SK-N-SH (cell line): ENCODE measurements around the gene RABEP2. TPM values are rescaled to one million over a fixed set of nuclear protein-coding genes. Genes with fewer than 3 reads are reported as not detected.

Experiments used
- CTCF ChIA-PET: fragments of 300-600, 350-600 bp; formaldehyde crosslinking; extraction: SDS; loops from one replicate; lab custom pipeline; 2021; lab: Yijun Ruan, JAX
- POLR2A ChIA-PET: fragments of 350-600 bp; sonication (Branson Sonifier 250); formaldehyde crosslinking; extraction: SDS; loops from one replicate; lab custom pipeline; 2020; ENCODE audit warnings: antibody characterized with exemption, inconsistent platforms; lab: Yijun Ruan, JAX
- DNase-seq: peaks from one replicate; pipeline ENCODE4 v3.0.0; 2012
- H2AFZ ChIP-seq: fragments of 200-600 bp; sonication (generic); 2 replicates; pipeline ENCODE4 v1.8.1; 2016; ENCODE audit warnings: antibody characterized with exemption, mild to moderate bottlenecking, low read depth
- H3F3A ChIP-seq: fragments of 200-600 bp; sonication (generic); replicated peaks from 2 replicates; pipeline ENCODE3; 2016; ENCODE audit warnings: antibody characterized with exemption, mild to moderate bottlenecking; ENCODE audit not compliant: insufficient read depth
- H3K27ac ChIP-seq, 2 experiments: fragments of 200-500 bp in 1 of 2; fragments of 200-600 bp in 1 of 2; sonication (Bioruptor generic) in 1 of 2; sonication (generic), shearing (Covaris generic) in 1 of 2; 2 replicates each; pipeline versions ENCODE4 v1.5.1 to v1.6.1; 2014 to 2016; ENCODE audit warnings: low read depth in 2 of 2, inconsistent platforms in 1 of 2, low read length in 1 of 2, mild to moderate bottlenecking in 1 of 2, mixed read lengths in 1 of 2
- H3K27me3 ChIP-seq: fragments of 200-600 bp; sonication (generic), shearing (Covaris generic); 2 replicates; pipeline ENCODE4 v1.6.1; 2016; ENCODE audit warnings: mixed run types; ENCODE audit not compliant: insufficient read depth
- H3K36me3 ChIP-seq, 2 experiments: fragments of 200-500 bp in 1 of 2; fragments of 200-600 bp in 1 of 2; sonication (Bioruptor generic) in 1 of 2; sonication (generic) in 1 of 2; replicated peaks in 1 of 2; 2 replicates each; pipeline versions ENCODE3 to v1.5.1; 2014 to 2016; ENCODE audit warnings: low read length in 1 of 2, mild to moderate bottlenecking in 1 of 2; ENCODE audit not compliant: insufficient read depth in 2 of 2, control insufficient read depth in 1 of 2
- H3K4me1 ChIP-seq, 2 experiments: fragments of 200-500 bp in 1 of 2; fragments of 200-600 bp in 1 of 2; sonication (Bioruptor generic) in 1 of 2; sonication (generic), shearing (Covaris generic) in 1 of 2; 2 replicates each; pipeline versions ENCODE4 v1.5.1 to v1.6.1; 2014 to 2016; ENCODE audit warnings: low read depth in 1 of 2, low read length in 1 of 2, mixed run types in 1 of 2; ENCODE audit not compliant: insufficient read depth in 2 of 2, control insufficient read depth in 1 of 2
- H3K4me2 ChIP-seq: fragments of 200-600 bp; sonication (generic), shearing (Covaris generic); 2 replicates; pipeline ENCODE4 v1.6.1; 2017; ENCODE audit warnings: mixed run types
- H3K4me3 ChIP-seq, 2 experiments: fragments of 200-500 bp in 1 of 2; fragments of 200-600 bp in 1 of 2; sonication (Bioruptor generic) in 1 of 2; sonication (generic), shearing (Covaris generic) in 1 of 2; 2 replicates each; pipeline versions ENCODE4 v1.5.1 to v1.8.1; 2014 to 2016; ENCODE audit warnings: low read depth in 2 of 2, inconsistent platforms in 1 of 2, low read length in 1 of 2, mild to moderate bottlenecking in 1 of 2, mixed read lengths in 1 of 2, moderate library complexity in 1 of 2
- H3K79me2 ChIP-seq: fragments of 200-600 bp; sonication (generic); 2 replicates; pipeline ENCODE4 v1.8.1; 2017; ENCODE audit warnings: mild to moderate bottlenecking; ENCODE audit not compliant: insufficient read depth
- H3K9ac ChIP-seq: fragments of 200-600 bp; sonication (generic); 2 replicates; pipeline ENCODE4 v1.6.1; 2017; ENCODE audit warnings: mixed run types
- H3K9me2 ChIP-seq: fragments of 200-600 bp; sonication (generic); 2 replicates; pipeline ENCODE4 v1.6.1; 2017; ENCODE audit warnings: mixed run types
- H3K9me3 ChIP-seq: fragments of 200-600 bp; sonication (generic); 2 replicates; pipeline ENCODE4 v1.6.1; 2017; ENCODE audit warnings: mixed run types, mild to moderate bottlenecking, moderate library complexity
- H4K20me1 ChIP-seq: fragments of 200-600 bp; sonication (generic); 2 replicates; pipeline ENCODE4 v1.6.1; 2017; ENCODE audit warnings: mild to moderate bottlenecking, mixed run types; ENCODE audit not compliant: insufficient read depth
- CTCF ChIP-seq: fragments of 200-600 bp; sonication (generic); IDR thresholded peaks from 2 replicates; pipeline ENCODE4 v1.6.1; 2017; ENCODE audit warnings: antibody characterized with exemption, mild to moderate bottlenecking, moderate library complexity
- ELF1 ChIP-seq: IDR thresholded peaks from 2 replicates; pipeline ENCODE4 v1.4.0; 2012
- FOSL2 ChIP-seq: IDR thresholded peaks from 2 replicates; pipeline ENCODE4 v1.4.0; 2012; ENCODE audit warnings: low read depth, mild to moderate bottlenecking, moderate library complexity, borderline replicate concordance
- FOXM1 ChIP-seq: IDR thresholded peaks from 2 replicates; pipeline ENCODE4 v1.4.0; 2012; ENCODE audit warnings: low read depth, mild to moderate bottlenecking
- GABPA ChIP-seq: IDR thresholded peaks from 2 replicates; pipeline ENCODE4 v1.4.0; 2012; ENCODE audit warnings: low read depth, mild to moderate bottlenecking
- GATA2 ChIP-seq: sonication (generic); formaldehyde crosslinking; IDR thresholded peaks from 2 replicates; pipeline ENCODE4 v1.5.0; 2020; ENCODE audit warnings: mild to moderate bottlenecking, missing genetic modification reagents
- IRF3 ChIP-seq: fragments of 150-350 bp; IDR thresholded peaks from 2 replicates; pipeline ENCODE4 v1.6.1; 2016; ENCODE audit warnings: mild to moderate bottlenecking, low read depth, low read length
- JUND ChIP-seq: IDR thresholded peaks from 2 replicates; pipeline ENCODE4 v1.4.0; 2012
- MAX ChIP-seq: IDR thresholded peaks from 2 replicates; pipeline ENCODE4 v1.4.0; 2012; ENCODE audit warnings: low read depth
- MEF2A ChIP-seq: IDR thresholded peaks from 2 replicates; pipeline ENCODE4 v1.4.0; 2012; ENCODE audit warnings: low read depth, borderline replicate concordance
- NFIC ChIP-seq: IDR thresholded peaks from 2 replicates; pipeline ENCODE4 v1.4.0; 2012; ENCODE audit warnings: borderline replicate concordance
- RAD21 ChIP-seq: IDR thresholded peaks from 2 replicates; pipeline ENCODE4 v1.6.1; 2012; ENCODE audit warnings: mild to moderate bottlenecking, low read length
- RCOR1 ChIP-seq: fragments of 150-350 bp; IDR thresholded peaks from 2 replicates; pipeline ENCODE4 v1.6.1; 2017; ENCODE audit warnings: antibody characterized with exemption, low read length
- RFX5 ChIP-seq: IDR thresholded peaks from 2 replicates; pipeline ENCODE4 v1.6.1; 2012; ENCODE audit warnings: mild to moderate bottlenecking, improper control_type of control experiment, low read length
- SMC3 ChIP-seq: IDR thresholded peaks from 2 replicates; pipeline ENCODE4 v1.6.1; 2012; ENCODE audit warnings: low read depth, low read length, improper control_type of control experiment
- TCF12 ChIP-seq: IDR thresholded peaks from 2 replicates; pipeline ENCODE4 v1.4.0; 2012
- TEAD4 ChIP-seq: IDR thresholded peaks from 2 replicates; pipeline ENCODE4 v1.4.0; 2012; ENCODE audit warnings: mild to moderate bottlenecking, borderline replicate concordance; ENCODE audit not compliant: insufficient read depth
- USF1 ChIP-seq: IDR thresholded peaks from 2 replicates; pipeline ENCODE4 v1.4.0; 2012; ENCODE audit warnings: low read depth, borderline replicate concordance
- USF2 ChIP-seq: fragments of 150-350 bp; IDR thresholded peaks from 2 replicates; pipeline ENCODE4 v1.6.1; 2017; ENCODE audit warnings: antibody characterized with exemption, low read length, low read depth, borderline replicate concordance
- YY1 ChIP-seq: IDR thresholded peaks from 2 replicates; pipeline ENCODE4 v1.4.0; 2012; ENCODE audit warnings: low read depth, mild to moderate bottlenecking
- WGBS: methylation state at CpG from one replicate; pipeline ENCODE4 v1.1.6; 2017; ENCODE audit warnings: low lambda C conversion rate; 5-methylcytosine and 5-hydroxymethylcytosine counted together
- polyA plus RNA-seq, 3 experiments: library from polyadenylated mRNA; depleted of rRNA; stranded (reverse); fragments of >200 nt; gene quantifications; 2 replicates each; pipeline ENCODE4 v1.2.3, GENCODE V29; 2012

Gene RABEP2
- polyA plus RNA-seq, 1 of the 3 experiments (the other 2 are of a cell fraction) = 46.1 TPM

GRCh38 chr16:28903344-28904042 is 21.5 kb downstream of the RABEP2 start (continued):
- TF ChIP-seq YY1 (no peak), CTCF (no peak), MEF2A (no peak), IRF3 (no peak), GABPA (no peak), SMC3 (no peak), USF2 (no peak)

GRCh38 chr16:28902909-28903308 is 22.1 kb downstream of the RABEP2 start:
- 90% methylated on average over 6 of the region's 11 CpGs for WGBS
- CTCF ChIA-PET = no interaction called here
- TF ChIP-seq YY1 (no peak), NFIC (no peak), RFX5 (no peak), USF1 (no peak), JUND (no peak), TCF12 (no peak), GATA2 (CRISPR knock-in tag) (no peak), CTCF (no peak), USF2 (no peak), GABPA (no peak), RAD21 (no peak), FOSL2 (no peak), MAX (no peak), RCOR1 (no peak), ELF1 (no peak), TEAD4 (no peak), FOXM1 (no peak)
- Histone ChIP-seq H3K4me2 (no peak overlapping the region), H2AFZ (no peak overlapping the region), H4K20me1 (no peaks in the 10 kb centered on the region), H3K27me3 (no peaks in the 10 kb centered on the region), H3K36me3 (peaks cover 0 to 6% of the 10 kb centered on the region in 2 experiments), H3K9me2 (no peaks in the 10 kb centered on the region), H3K79me2 (no peaks in the 10 kb centered on the region), H3K4me3 (no peak overlapping the region), H3F3A (no peaks in the 10 kb centered on the region), H3K27ac (no peak overlapping the region), H3K9me3 (no peaks in the 10 kb centered on the region), H3K4me1 (no peaks in the 10 kb centered on the region), H3K9ac (no peak overlapping the region)
- DNase-seq = no peak
- POLR2A ChIA-PET = no interaction called here
